ENCODE results near the gene CDC42EP4. TPM values are rescaled to one million over a fixed set of nuclear protein-coding genes. Genes with fewer than 3 reads are reported as not detected.

CDC42EP4 gene
- total and polyA plus RNA-seq, 7 donors: 10.7 to 24.4 (median 18.3) TPM

- H3K27ac ChIP-seq: no peak overlapping the region
- WGBS, 3 donors: 96 to 97% (median 97%) methylated on average over 9 of the region's 9 CpGs
- no peak for DNase-seq
- H3K4me3 ChIP-seq: no peak overlapping the region
- no peaks in the 10 kb centered on the region for H3K36me3 ChIP-seq (ENCODE audit: insufficient read depth in 1 of 2, low read depth in 1 of 2)
- no peaks in the 10 kb centered on the region for H3K9me3 ChIP-seq
- no peaks in the 10 kb centered on the region for H3K27me3 ChIP-seq (ENCODE audit: insufficient read depth in 3 of 3, low read length in 2 of 3)
- H3K4me1 ChIP-seq: no peaks in the 10 kb centered on the region
- no peak for TF ChIP-seq CTCF (IDR thresholded peaks at IDR 0.05)
- intact Hi-C loops (cut with DNase I): no loop called here
- no peak for ATAC-seq
Measured at GRCh38 chr17:73349647-73350046, 37.8 kb upstream of the CDC42EP4 start.

- Histone ChIP-seq H3K9me3 (no peaks in the 10 kb centered on the region), H3K27me3 (ENCODE audit: insufficient read depth in 3 of 3, low read length in 2 of 3) (no peaks in the 10 kb centered on the region), H3K4me1 (no peaks in the 10 kb centered on the region), H3K4me3 (no peak overlapping the region), H3K27ac (no peak overlapping the region), H3K36me3 (ENCODE audit: insufficient read depth in 1 of 2, low read depth in 1 of 2) (no peaks in the 10 kb centered on the region)
- WGBS, 3 donors: 72 to 78% (median 72%) methylated on average over 6 of the region's 6 CpGs
- ATAC-seq (no peak), DNase-seq (no peak)
- TF ChIP-seq CTCF (IDR thresholded peaks at IDR 0.05): no peak
- intact Hi-C loops (cut with DNase I): no loop called here
Measured at GRCh38 chr17:73349138-73349537, 37.3 kb upstream of the CDC42EP4 start.

- Histone ChIP-seq H3K4me1 (no peaks in the 10 kb centered on the region), H3K27ac (no peak overlapping the region), H3K27me3 (ENCODE audit: insufficient read depth in 3 of 3, low read length in 2 of 3) (peaks cover 0 to 4% (median 0%) of the 10 kb centered on the region in 3 donors), H3K36me3 (ENCODE audit: insufficient read depth in 1 of 2, low read depth in 1 of 2) (no peaks in the 10 kb centered on the region), H3K9me3 (no peaks in the 10 kb centered on the region), H3K4me3 (no peak overlapping the region)
- intact Hi-C loops (cut with DNase I): no loop called here
- no peak for TF ChIP-seq CTCF (IDR thresholded peaks at IDR 0.05)
- no peak for DNase-seq
- ATAC-seq: no peak
- 43 to 57% (median 52%) methylated on average over 3 to 4 of the region's 4 CpGs for WGBS, 3 donors
Measured at GRCh38 chr17:73348829-73349095, 37.0 kb upstream of the CDC42EP4 start.

- 79 to 88% (median 81%) methylated on average over 19 of the region's 19 CpGs for WGBS, 3 donors
- no peak overlapping the region for H3K4me3 ChIP-seq
- H3K27me3 ChIP-seq (ENCODE audit: insufficient read depth in 3 of 3, low read length in 2 of 3): peaks cover 0 to 9% (median 0%) of the 10 kb centered on the region in 3 donors
- H3K4me1 ChIP-seq: no peaks in the 10 kb centered on the region
- no peak overlapping the region for H3K27ac ChIP-seq
- TF ChIP-seq CTCF (IDR thresholded peaks at IDR 0.05): no peak
- peak in 1 of 2 donors; percentile 41 for DNase-seq
- H3K9me3 ChIP-seq: no peaks in the 10 kb centered on the region
- intact Hi-C loops (cut with DNase I): no loop called here
- ATAC-seq: no peak
- no peaks in the 10 kb centered on the region for H3K36me3 ChIP-seq (ENCODE audit: insufficient read depth in 1 of 2, low read depth in 1 of 2)
Measured at GRCh38 chr17:73348018-73348828, 36.4 kb upstream of the CDC42EP4 start.

GRCh38 chr17:73347351-73347750 lies 35.5 kb upstream of the CDC42EP4 start:
- H3K36me3 ChIP-seq (ENCODE audit: insufficient read depth in 1 of 2, low read depth in 1 of 2): no peaks in the 10 kb centered on the region
- WGBS, 3 donors: 43 to 53% (median 46%) methylated on average over 5 of the region's 5 CpGs
- H3K4me1 ChIP-seq: peaks cover 1% of the 10 kb centered on the region
- no peaks in the 10 kb centered on the region for H3K9me3 ChIP-seq
- DNase-seq (peak in 1 of 2 donors; percentile 49), ATAC-seq (no peak)
- no peak for TF ChIP-seq CTCF (IDR thresholded peaks at IDR 0.05)
- H3K27ac ChIP-seq: no peak overlapping the region
- peaks cover 0 to 10% (median 0%) of the 10 kb centered on the region in 3 donors for H3K27me3 ChIP-seq (ENCODE audit: insufficient read depth in 3 of 3, low read length in 2 of 3)
- H3K4me3 ChIP-seq: no peak overlapping the region
- intact Hi-C loops (cut with DNase I): no loop called here
